HG03095 (cell line): Measurements from ENCODE around the gene OPN5.

Experiments
- ATAC-seq: cut with Tn5 transposase; IDR thresholded peaks from one replicate; pipeline ENCODE4 v1.9.1; 2021; ENCODE audit warnings: moderate library complexity; ENCODE audit not compliant: unreplicated experiment

OPN5 gene

GRCh38 chr6:47787620-47788497, 6.0 kb downstream of the OPN5 start:
- ATAC-seq: peak; percentile 78

GRCh38 chr6:47788498-47788884, 6.7 kb downstream of the OPN5 start:
- no peak for ATAC-seq

DNA sequence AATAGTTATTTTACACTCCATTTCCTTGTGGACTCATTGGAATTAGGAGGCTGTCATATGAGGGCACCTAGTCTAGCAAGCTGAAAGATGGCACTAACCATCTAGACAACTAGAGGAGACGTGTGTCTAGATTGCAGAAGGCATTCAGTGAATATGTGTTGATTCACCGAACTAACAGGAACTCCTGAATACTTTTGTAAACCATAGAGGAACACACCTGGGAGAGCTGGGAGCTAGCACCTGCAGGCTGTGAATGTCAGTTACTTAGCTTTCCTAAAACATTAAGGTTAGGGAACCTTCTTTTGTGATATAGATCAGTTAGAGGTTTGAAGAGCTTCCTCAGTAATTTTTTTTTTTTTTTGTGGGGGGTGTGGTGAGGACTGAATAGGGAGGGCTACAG, 7.7 kb downstream of the OPN5 start:
- ATAC-seq: no peak

DNA sequence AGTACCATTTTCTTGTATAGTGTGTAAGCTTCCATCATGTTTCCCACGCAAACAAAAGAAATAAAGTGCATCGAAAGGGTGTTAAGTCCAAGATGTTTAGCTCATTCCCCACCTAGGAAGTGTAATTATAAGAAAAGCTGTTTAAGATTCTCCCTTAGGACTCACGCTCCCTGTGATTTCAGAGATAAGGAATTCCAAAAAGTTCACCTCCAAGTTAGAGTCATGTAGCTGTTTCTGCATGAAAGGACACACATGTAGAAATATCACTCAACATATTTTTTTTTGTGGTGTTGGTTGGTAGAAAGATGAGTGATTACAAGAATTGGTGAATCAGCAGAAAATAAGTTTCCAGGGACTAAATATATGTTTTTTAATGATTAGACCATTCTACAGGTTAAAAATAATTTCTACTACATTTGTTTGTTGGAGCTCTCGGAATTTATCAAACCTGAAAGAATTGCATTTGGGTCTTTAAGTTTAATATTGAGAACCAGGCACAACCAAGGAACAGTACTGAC, 10.4 kb downstream of the OPN5 start:
- ATAC-seq: no peak

GRCh38 chr6:47794577-47795135, 12.8 kb downstream of the OPN5 start:
- no peak for ATAC-seq

DNA sequence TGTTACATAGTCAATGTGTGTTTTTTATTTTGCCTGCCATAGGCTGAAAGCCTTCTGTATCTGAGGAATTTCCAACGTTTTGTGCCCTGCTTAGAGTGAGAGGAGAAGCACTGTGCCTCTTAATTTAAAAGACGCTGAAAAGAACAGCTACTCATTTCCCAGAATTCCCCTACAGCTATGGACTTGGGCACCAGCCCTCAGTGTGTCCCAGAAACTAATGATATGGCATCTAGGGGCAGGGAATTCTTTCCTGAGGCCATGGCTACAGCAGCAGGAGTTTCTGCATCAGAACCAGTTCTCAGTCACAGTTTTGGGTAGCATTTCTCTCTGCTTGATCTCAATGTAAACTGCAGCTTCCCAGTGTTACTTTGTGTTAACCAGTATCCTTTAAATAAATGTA, 20.2 kb downstream of the OPN5 start:
- ATAC-seq: no peak

DNA sequence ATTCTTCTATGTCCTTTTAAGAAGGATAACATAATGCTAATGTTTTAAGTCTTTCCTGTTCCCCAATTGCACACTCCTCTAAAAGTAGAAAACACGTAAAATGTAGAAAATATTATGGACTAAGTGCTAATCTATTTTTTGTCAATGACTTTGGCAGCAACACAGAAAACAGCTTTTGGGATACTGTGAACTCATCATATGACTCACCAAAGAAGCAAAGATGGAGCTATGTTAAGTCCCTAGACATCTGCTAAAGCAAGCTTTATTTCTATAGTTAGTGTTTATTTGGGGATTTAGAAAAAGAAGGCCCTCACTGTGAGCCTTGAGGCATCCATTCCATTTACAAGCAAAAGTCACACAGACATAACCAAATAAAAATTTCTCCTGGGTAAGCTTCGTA, 23.0 kb downstream of the OPN5 start:
- ATAC-seq: no peak

- no peak for ATAC-seq
Measured at GRCh38 chr6:47809873-47810272, 28.0 kb downstream of the OPN5 start.

DNA sequence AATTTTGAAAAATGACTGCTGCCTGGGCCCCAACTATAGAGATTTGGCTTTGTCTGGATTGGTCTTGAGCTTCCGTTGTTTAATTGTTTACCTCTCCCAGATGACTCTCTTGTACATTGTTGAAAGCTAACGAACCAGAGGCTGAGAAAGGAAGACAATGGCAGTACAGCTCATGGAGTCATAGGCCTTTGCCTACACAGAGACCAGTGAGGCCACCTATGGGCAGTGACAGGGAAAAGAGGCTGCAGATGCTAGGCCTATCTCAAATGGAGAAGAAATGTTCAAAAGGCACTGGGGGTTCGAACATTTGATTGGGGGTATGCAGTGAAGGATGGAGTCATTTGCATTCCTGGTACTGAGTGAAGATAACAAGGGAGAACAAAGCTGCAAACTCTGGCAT, 29.1 kb downstream of the OPN5 start:
- ATAC-seq: no peak

GRCh38 chr6:47811443-47811842, 29.6 kb downstream of the OPN5 start:
- no peak for ATAC-seq

- ATAC-seq: no peak
Measured at GRCh38 chr6:47817749-47818148, 35.9 kb downstream of the OPN5 start.

DNA sequence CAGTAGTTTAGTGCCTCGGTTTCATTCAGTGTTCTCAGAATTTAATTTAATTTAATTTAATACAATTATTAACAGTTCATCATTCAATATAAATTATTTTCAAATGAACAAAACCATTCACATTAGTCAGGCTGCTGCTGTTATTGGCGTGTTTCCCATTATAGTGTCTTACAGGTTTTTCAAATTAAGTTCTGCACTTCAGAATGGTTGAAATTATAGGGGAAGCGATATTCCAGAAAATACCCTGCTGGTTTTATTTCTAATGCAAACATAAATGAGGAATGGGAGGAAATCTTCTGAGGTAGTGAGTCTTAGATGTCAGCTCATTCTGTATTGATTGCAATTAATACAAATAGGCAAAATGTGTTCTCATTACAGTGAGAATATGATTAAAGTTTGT, 37.6 kb downstream of the OPN5 start:
- no peak for ATAC-seq

DNA sequence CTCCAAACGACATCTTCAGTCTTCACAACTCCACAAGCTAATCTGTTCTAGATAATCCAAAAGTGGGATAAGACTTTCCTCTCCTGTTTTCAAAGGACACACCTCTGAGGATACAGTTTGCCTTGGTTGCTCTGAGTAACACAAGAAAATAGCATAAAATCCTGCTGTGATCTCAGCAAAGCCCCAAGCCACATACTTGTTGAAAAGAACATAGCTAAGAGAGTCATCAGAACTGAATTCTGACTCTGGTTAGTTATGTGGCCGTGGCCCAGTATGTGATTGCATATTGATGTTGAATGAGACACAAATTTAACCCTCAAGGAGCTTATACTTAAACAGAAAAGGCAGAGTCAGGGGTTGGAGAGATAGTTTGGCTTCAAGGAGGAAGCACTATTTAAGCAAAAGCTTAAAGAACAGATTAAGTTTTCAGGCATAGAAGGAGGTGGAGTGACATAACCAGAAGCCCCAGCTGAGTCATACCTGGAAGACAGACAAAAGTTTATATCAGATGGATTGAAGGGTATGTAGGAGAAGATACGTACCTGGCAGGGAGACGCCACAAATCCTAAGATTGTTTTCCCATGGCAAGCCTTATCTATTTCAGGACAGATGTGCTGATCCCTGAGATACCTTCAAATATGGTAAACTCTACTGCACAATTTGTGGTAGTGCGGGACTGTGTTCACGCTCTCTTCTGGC, 41.2 kb downstream of the OPN5 start:
- ATAC-seq: no peak

GRCh38 chr6:47832386-47833100, 50.7 kb downstream of the OPN5 start:
- ATAC-seq: no peak

DNA sequence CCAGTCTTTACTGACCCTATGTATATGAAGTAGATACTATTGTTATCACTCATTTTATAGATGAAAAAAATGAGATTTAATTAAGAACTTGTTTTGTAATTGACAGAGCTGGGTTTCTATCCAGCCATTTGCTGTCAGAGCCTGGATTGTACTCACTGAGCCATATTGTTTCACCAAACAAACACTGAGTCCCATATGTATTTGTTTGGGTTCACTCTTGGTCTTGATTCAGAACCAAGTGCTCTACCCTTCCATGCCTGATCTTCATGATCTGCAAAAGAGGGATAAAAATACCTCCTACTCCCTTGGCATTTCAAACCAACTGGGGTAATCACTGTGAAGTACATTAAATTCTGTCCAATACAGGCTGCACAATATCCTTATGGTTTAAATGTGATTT, 52.4 kb downstream of the OPN5 start:
- no peak for ATAC-seq

- ATAC-seq: peak; percentile 50
Measured at GRCh38 chr6:47836046-47836445, 54.2 kb downstream of the OPN5 start.

- ATAC-seq: no peak
Measured at GRCh38 chr6:47836639-47837038, 54.8 kb downstream of the OPN5 start.

DNA sequence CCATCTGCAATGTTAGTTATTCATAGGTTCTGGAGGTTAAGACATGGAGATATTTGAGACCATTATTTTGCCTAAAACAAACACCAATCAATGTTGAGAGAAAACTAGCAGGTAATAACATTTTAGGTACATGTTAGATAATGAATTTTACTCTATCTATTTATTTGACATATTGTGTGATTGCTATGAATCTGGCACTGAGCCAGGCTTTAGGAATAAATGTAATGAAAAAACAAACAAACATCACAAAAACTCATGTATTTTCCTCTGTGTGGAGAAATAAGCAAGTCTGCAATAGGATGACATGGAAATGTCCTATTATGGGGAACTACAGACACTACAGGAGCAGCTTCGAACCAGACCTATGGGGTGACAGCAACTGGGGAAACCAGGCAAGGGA, 57.8 kb downstream of the OPN5 start:
- no peak for ATAC-seq

DNA sequence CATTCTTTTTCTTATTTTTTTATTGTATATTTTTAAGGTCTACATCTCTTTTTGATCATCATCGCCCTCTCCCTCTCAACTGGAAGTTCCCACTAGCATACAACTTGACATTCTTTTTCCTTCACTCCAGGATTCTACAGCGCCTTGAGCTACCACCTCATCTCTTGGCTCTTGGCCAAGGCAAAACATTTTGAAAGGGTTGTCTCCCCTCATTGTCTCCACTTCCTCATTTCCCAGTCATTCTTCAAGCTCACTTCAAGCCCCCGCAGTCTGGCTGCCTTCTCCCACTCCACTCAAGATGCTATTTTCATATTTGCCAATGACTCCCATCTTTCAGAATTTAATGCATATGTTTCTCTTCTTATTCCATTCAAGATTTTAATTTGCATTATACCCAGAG, 63.0 kb downstream of the OPN5 start:
- no peak for ATAC-seq

DNA sequence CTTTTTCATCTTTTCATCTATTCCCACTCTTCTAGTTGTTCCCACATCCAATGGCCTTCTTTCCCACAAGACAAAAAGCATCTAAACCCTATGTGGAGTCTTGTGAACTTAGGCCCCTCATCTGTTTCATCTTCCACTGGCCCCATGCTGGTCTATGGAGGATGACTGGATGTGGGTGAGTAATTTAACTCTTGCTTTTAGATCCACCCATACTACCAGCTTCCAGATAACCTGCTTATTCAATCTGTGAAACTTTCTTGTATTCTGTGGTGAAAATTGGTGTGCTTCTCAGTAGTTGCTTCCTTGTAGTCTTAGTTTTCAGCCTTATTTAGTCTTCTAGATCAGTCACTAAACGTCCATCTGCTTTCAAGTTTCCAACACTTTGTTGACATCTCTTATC, 64.9 kb downstream of the OPN5 start:
- no peak for ATAC-seq

GRCh38 chr6:47851091-47851490, 69.3 kb downstream of the OPN5 start:
- ATAC-seq: no peak
